ENCODE measurements around the gene INHBC.

Gene INHBC

GRCh38 chr12:57479376-57480115, 45.0 kb downstream of the INHBC start, which contains the start of gene ARHGAP9:
TSS of gene ARHGAP9 (minus strand) at chr12:57479866. CDS start at chr12:57479406, 460 bp downstream.
- no peak for TF ChIP-seq EZH2phosphoT487 (IDR thresholded peaks at IDR 0.05; ENCODE audit: low read depth)
- TF ChIP-seq, protein P1, sequence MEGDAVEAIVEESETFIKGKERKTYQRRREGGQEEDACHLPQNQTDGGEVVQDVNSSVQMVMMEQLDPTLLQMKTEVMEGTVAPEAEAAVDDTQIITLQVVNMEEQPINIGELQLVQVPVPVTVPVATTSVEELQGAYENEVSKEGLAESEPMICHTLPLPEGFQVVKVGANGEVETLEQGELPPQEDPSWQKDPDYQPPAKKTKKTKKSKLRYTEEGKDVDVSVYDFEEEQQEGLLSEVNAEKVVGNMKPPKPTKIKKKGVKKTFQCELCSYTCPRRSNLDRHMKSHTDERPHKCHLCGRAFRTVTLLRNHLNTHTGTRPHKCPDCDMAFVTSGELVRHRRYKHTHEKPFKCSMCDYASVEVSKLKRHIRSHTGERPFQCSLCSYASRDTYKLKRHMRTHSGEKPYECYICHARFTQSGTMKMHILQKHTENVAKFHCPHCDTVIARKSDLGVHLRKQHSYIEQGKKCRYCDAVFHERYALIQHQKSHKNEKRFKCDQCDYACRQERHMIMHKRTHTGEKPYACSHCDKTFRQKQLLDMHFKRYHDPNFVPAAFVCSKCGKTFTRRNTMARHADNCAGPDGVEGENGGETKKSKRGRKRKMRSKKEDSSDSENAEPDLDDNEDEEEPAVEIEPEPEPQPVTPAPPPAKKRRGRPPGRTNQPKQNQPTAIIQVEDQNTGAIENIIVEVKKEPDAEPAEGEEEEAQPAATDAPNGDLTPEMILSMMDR (IDR thresholded peaks at IDR 0.05; ENCODE audit: low read depth, low read length) = no peak
- Histone ChIP-seq H3K4me3 (ENCODE audit: low read length) (no peak within 1 kb of the TSS), H3K9ac (ENCODE audit: low read length) (no peak within 1 kb of the TSS; the same call in 1 of the 2 replicates), H3K27me3 (ENCODE audit: low read depth, low read length) (no peaks in the 10 kb centered on the region), H3K9me3 (ENCODE audit: insufficient read depth, low read length) (no peaks in the 10 kb centered on the region), H3K4me1 (ENCODE audit: low read length) (peaks cover 33% of the 10 kb centered on the region), H3K79me2 (ENCODE audit: low read length) (no peaks in the 10 kb centered on the region), H4K20me1 (ENCODE audit: insufficient read depth, low read length) (no peaks in the 10 kb centered on the region), H2AFZ (ENCODE audit: low read depth, low read length) (peak within 1 kb of the TSS; percentile 99), H3K36me3 (replicated peaks; ENCODE audit: low read depth, low read length) (no peaks in the 10 kb centered on the region), H3K4me2 (ENCODE audit: low read length) (peak within 1 kb of the TSS; percentile 37), H3K27ac (ENCODE audit: low read length) (no peak within 1 kb of the TSS)

DNA sequence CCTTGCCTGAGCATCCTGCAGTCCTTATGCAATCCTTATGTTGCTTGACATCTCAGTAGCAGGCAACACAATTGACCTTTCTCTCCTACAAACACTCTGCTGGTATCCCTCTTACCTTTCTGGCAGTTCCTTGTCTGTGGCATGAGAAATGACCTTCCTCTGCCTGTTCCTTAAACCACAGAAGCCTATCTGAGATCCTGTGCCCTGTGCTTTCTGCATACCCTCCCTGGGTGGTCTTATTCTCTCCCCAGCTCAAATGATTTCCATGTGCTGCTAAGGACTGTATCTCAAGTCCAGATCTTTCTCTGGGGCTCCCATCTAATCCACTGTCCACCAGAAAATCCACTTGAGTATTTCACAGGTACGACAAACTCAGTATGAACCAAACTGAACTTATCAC, 47.1 kb downstream of the INHBC start:
- Histone ChIP-seq H4K20me1 (ENCODE audit: insufficient read depth, low read length) (no peaks in the 10 kb centered on the region), H3K4me2 (ENCODE audit: low read length) (no peak overlapping the region), H3K27me3 (ENCODE audit: low read depth, low read length) (no peaks in the 10 kb centered on the region), H3K4me1 (ENCODE audit: low read length) (peaks cover 30% of the 10 kb centered on the region), H3K79me2 (ENCODE audit: low read length) (no peaks in the 10 kb centered on the region), H3K27ac (ENCODE audit: low read length) (no peak overlapping the region), H3K36me3 (replicated peaks; ENCODE audit: low read depth, low read length) (no peaks in the 10 kb centered on the region), H3K9me3 (ENCODE audit: insufficient read depth, low read length) (no peaks in the 10 kb centered on the region), H2AFZ (ENCODE audit: low read depth, low read length) (no peak overlapping the region), H3K9ac (ENCODE audit: low read length) (no peak overlapping the region), H3K4me3 (ENCODE audit: low read length) (no peak overlapping the region)
- no peak for TF ChIP-seq EZH2phosphoT487 (IDR thresholded peaks at IDR 0.05; ENCODE audit: low read depth)
- TF ChIP-seq, protein P1 (IDR thresholded peaks at IDR 0.05; ENCODE audit: low read depth, low read length) = no peak

DNA sequence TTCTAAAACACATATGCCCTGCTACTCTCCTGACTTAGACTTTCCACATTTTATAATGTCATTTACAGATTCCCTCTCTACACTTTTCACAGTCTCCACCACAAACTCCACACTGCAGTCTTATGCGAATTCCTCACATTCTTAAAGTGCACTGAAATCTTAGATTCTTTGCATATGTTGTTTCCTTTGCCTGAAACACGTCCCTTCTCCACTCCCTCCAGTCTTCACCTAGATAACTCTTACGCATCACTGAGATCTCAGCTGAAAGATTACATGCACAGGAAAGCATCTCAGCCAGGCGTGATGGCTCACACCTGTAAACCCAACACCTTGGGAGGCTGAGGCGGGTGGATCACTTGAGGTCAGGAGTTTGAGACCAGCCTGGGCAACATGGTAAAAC, 48.9 kb downstream of the INHBC start:
- H2AFZ ChIP-seq (ENCODE audit: low read depth, low read length) = no peak overlapping the region
- no peaks in the 10 kb centered on the region for H4K20me1 ChIP-seq (ENCODE audit: insufficient read depth, low read length)
- H3K27ac ChIP-seq (ENCODE audit: low read length) = no peak overlapping the region
- TF ChIP-seq, protein P1 (IDR thresholded peaks at IDR 0.05; ENCODE audit: low read depth, low read length) = no peak
- no peaks in the 10 kb centered on the region for H3K36me3 ChIP-seq (replicated peaks; ENCODE audit: low read depth, low read length)
- no peaks in the 10 kb centered on the region for H3K9me3 ChIP-seq (ENCODE audit: insufficient read depth, low read length)
- H3K4me2 ChIP-seq (ENCODE audit: low read length) = no peak overlapping the region
- no peak overlapping the region for H3K9ac ChIP-seq (ENCODE audit: low read length)
- H3K4me1 ChIP-seq (ENCODE audit: low read length) = peaks cover 16% of the 10 kb centered on the region
- no peaks in the 10 kb centered on the region for H3K27me3 ChIP-seq (ENCODE audit: low read depth, low read length)
- peaks cover 7% of the 10 kb centered on the region for H3K79me2 ChIP-seq (ENCODE audit: low read length)
- no peak overlapping the region for H3K4me3 ChIP-seq (ENCODE audit: low read length)

- no peak overlapping the region for H3K4me2 ChIP-seq (ENCODE audit: low read length)
- no peak overlapping the region for H3K4me3 ChIP-seq (ENCODE audit: low read length)
- peaks cover 26% of the 10 kb centered on the region for H3K79me2 ChIP-seq (ENCODE audit: low read length)
- no peaks in the 10 kb centered on the region for H3K27me3 ChIP-seq (ENCODE audit: low read depth, low read length)
- no peaks in the 10 kb centered on the region for H3K9me3 ChIP-seq (ENCODE audit: insufficient read depth, low read length)
- H2AFZ ChIP-seq (ENCODE audit: low read depth, low read length) = no peak overlapping the region
- peaks cover 15% of the 10 kb centered on the region for H3K36me3 ChIP-seq (replicated peaks; ENCODE audit: low read depth, low read length)
- TF ChIP-seq, protein P1 (IDR thresholded peaks at IDR 0.05; ENCODE audit: low read depth, low read length) = no peak
- TF ChIP-seq EZH2phosphoT487 (IDR thresholded peaks at IDR 0.05; ENCODE audit: low read depth) = no peak
- H3K9ac ChIP-seq (ENCODE audit: low read length) = no peak overlapping the region
- no peaks in the 10 kb centered on the region for H4K20me1 ChIP-seq (ENCODE audit: insufficient read depth, low read length)
- H3K4me1 ChIP-seq (ENCODE audit: low read length) = peaks cover 12% of the 10 kb centered on the region
- H3K27ac ChIP-seq (ENCODE audit: low read length) = no peak overlapping the region
These were observed 51.1 kb downstream of the INHBC start for GRCh38 chr12:57485695-57486094.
